HEK293 (cell line): ENCODE data around the gene CHRNA9.

Experiments used
- EGR2 ChIP-seq: fragments of 450-650 bp; formaldehyde crosslinking; IDR thresholded peaks from 2 replicates; pipeline ENCODE4 v1.5.1; 2016; ENCODE audit warnings: low read depth, missing biosample characterization, missing genetic modification characterization
- KLF10 ChIP-seq: fragments of 450-650 bp; IDR thresholded peaks from 2 replicates; pipeline ENCODE4 v1.5.1; 2018; ENCODE audit warnings: missing biosample characterization, mild to moderate bottlenecking, missing genetic modification characterization
- KLF7 ChIP-seq: fragments of 450-650 bp; formaldehyde crosslinking; IDR thresholded peaks from 2 replicates; pipeline ENCODE4 v1.5.1; 2016; ENCODE audit warnings: missing biosample characterization, missing genetic modification characterization, borderline replicate concordance
- RBAK ChIP-seq: fragments of 450-650 bp; formaldehyde crosslinking; IDR thresholded peaks from 2 replicates; pipeline ENCODE4 v1.5.1; 2016; ENCODE audit warnings: missing biosample characterization, missing genetic modification characterization
- SETDB1 ChIP-seq: IDR thresholded peaks from one replicate; pipeline ENCODE4 v1.6.1; 2017; ENCODE audit warnings: mild to moderate bottlenecking, low read length, moderate library complexity, mixed read lengths; ENCODE audit not compliant: insufficient read length
- WT1 ChIP-seq: fragments of 450-650 bp; formaldehyde crosslinking; IDR thresholded peaks from 2 replicates; pipeline ENCODE4 v1.5.1; 2016; ENCODE audit warnings: missing biosample characterization, missing genetic modification characterization
- YY2 ChIP-seq: fragments of 450-650 bp; formaldehyde crosslinking; IDR thresholded peaks from 2 replicates; pipeline ENCODE4 v1.5.1; 2016; ENCODE audit warnings: missing biosample characterization, missing genetic modification characterization
- ZBTB17 ChIP-seq: fragments of 450-650 bp; formaldehyde crosslinking; IDR thresholded peaks from 2 replicates; pipeline ENCODE4 v1.5.1; 2016; ENCODE audit warnings: missing biosample characterization, missing genetic modification characterization
- ZNF2 ChIP-seq: fragments of 450-650 bp; formaldehyde crosslinking; IDR thresholded peaks from 2 replicates; pipeline ENCODE4 v1.5.1; 2016; ENCODE audit warnings: missing biosample characterization, missing genetic modification characterization
- ZNF324 ChIP-seq: fragments of 450-650 bp; formaldehyde crosslinking; IDR thresholded peaks from 2 replicates; pipeline ENCODE4 v1.5.1; 2016; ENCODE audit warnings: missing biosample characterization, missing genetic modification characterization
- ZNF37A ChIP-seq: fragments of 450-650 bp; IDR thresholded peaks from 2 replicates; pipeline ENCODE4 v1.5.1; 2018; ENCODE audit warnings: missing biosample characterization, missing genetic modification characterization
- ZNF416 ChIP-seq: fragments of 450-650 bp; formaldehyde crosslinking; IDR thresholded peaks from 2 replicates; pipeline ENCODE4 v1.5.1; 2016; ENCODE audit warnings: missing biosample characterization, missing genetic modification characterization
- ZNF433 ChIP-seq: fragments of 450-650 bp; formaldehyde crosslinking; IDR thresholded peaks from 2 replicates; pipeline ENCODE4 v1.5.1; 2016; ENCODE audit warnings: missing biosample characterization, missing genetic modification characterization, low read depth
- ZNF514 ChIP-seq: fragments of 450-650 bp; formaldehyde crosslinking; IDR thresholded peaks from 2 replicates; pipeline ENCODE4 v1.5.1; 2016; ENCODE audit warnings: missing biosample characterization, missing genetic modification characterization
- ZNF530 ChIP-seq: fragments of 450-650 bp; formaldehyde crosslinking; IDR thresholded peaks from 2 replicates; pipeline ENCODE4 v1.5.1; 2016; ENCODE audit warnings: low read depth, missing biosample characterization, missing genetic modification characterization
- ZNF555 ChIP-seq: fragments of 450-650 bp; formaldehyde crosslinking; conservative IDR thresholded peaks from 2 replicates; pipeline ENCODE4 v1.5.1; 2017; ENCODE audit warnings: missing biosample characterization, mild to moderate bottlenecking, missing genetic modification characterization, inconsistent platforms
- ZNF560 ChIP-seq: fragments of 450-650 bp; formaldehyde crosslinking; IDR thresholded peaks from 2 replicates; pipeline ENCODE4 v1.5.1; 2017; ENCODE audit warnings: missing biosample characterization, missing genetic modification characterization, borderline replicate concordance
- ZNF561 ChIP-seq: fragments of 450-650 bp; IDR thresholded peaks from 2 replicates; pipeline ENCODE4 v1.5.1; 2018; ENCODE audit warnings: missing biosample characterization, missing genetic modification characterization, borderline replicate concordance
- ZNF623 ChIP-seq: fragments of 450-650 bp; formaldehyde crosslinking; IDR thresholded peaks from 2 replicates; pipeline ENCODE4 v1.5.1; 2016; ENCODE audit warnings: missing biosample characterization, missing genetic modification characterization
- ZNF626 ChIP-seq: fragments of 450-650 bp; sonication (Bioruptor Pico); formaldehyde crosslinking; IDR thresholded peaks from 2 replicates; pipeline ENCODE4 v1.5.1; 2018; ENCODE audit warnings: missing biosample characterization, missing genetic modification characterization, inconsistent platforms
- ZNF677 ChIP-seq: fragments of 450-650 bp; IDR thresholded peaks from 2 replicates; pipeline ENCODE4 v1.5.0; 2018; ENCODE audit warnings: missing biosample characterization, mild to moderate bottlenecking, missing genetic modification characterization, moderate library complexity
- ZNF76 ChIP-seq: fragments of 450-650 bp; formaldehyde crosslinking; IDR thresholded peaks from 2 replicates; pipeline ENCODE4; 2016; ENCODE audit warnings: low read depth, missing biosample characterization, missing genetic modification characterization, borderline replicate concordance
- ZNF785 ChIP-seq: fragments of 450-650 bp; formaldehyde crosslinking; IDR thresholded peaks from 2 replicates; pipeline ENCODE4 v1.5.1; 2016; ENCODE audit warnings: missing biosample characterization, missing genetic modification characterization
- ZNF791 ChIP-seq: fragments of 450-650 bp; formaldehyde crosslinking; IDR thresholded peaks from 2 replicates; pipeline ENCODE4 v1.5.1; 2016; ENCODE audit warnings: missing biosample characterization, missing genetic modification characterization
- ZNF792 ChIP-seq: fragments of 450-650 bp; formaldehyde crosslinking; IDR thresholded peaks from 2 replicates; pipeline ENCODE4 v1.5.1; 2016; ENCODE audit warnings: missing biosample characterization, missing genetic modification characterization
- TF ChIP-seq, protein P1 (sequence below): fragments of 450-650 bp; formaldehyde crosslinking; conservative IDR thresholded peaks from 2 replicates; pipeline ENCODE4 v1.5.1; 2016; ENCODE audit warnings: low read depth, missing biosample characterization, missing genetic modification characterization
- TF ChIP-seq, protein P2 (sequence below): fragments of 450-650 bp; formaldehyde crosslinking; IDR thresholded peaks from 2 replicates; pipeline ENCODE4 v1.5.1; 2016; ENCODE audit warnings: missing biosample characterization, missing genetic modification characterization
- TF ChIP-seq, protein P3 (sequence below): sonication (generic); formaldehyde crosslinking; IDR thresholded peaks from 2 replicates; pipeline ENCODE4 v1.8.1; 2022; ENCODE audit warnings: mild to moderate bottlenecking, moderate library complexity, missing genetic modification reagents
- TF ChIP-seq, protein P4 (sequence below): fragments of 450-650 bp; formaldehyde crosslinking; IDR thresholded peaks from 2 replicates; pipeline ENCODE4 v1.5.1; 2017; ENCODE audit warnings: missing biosample characterization, mild to moderate bottlenecking, missing genetic modification characterization, moderate library complexity

The CHRNA9 gene

DNA sequence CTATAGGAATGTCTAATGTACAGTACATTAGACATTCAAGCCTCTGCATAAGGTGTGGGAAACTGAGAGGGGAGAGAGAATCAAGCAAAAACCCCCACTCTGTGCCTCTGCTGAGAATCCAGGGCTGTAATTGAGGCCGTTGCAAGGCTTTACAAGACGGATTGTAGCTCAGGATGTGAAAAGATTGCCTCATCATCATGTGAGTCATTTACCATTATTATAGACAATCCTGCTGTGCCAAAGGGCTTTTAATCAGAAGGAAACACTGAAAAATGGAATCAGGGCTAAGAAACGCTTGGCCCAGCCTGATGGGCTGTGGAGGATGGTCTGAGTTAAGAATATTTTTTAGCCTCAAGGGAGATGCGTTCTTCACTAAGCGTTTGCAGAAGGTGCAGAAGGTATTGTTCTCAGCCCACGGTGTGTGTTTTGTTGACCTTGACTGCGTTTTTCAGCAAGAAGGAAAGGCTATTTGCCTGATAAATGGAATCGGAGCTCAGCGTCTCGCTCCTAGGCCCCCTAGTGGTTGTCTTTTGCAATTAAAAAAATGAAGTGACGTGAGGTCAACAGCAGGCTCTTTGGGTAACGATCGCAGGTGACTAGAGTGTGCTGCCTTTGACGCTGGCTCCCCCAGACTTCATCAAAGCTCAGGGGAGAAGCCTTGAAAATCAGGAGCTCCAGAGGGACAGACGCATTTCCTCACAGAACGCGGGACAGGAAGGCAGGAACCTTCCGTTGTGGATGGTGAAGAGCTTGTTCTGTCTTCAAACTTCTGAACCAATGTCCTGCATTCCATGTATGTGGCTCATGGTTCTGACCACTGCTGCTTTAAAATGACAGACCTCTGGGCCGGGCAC lies 18.1 kb upstream of the CHRNA9 start (continued):
- TF ChIP-seq KLF10, result peak; percentile 37; the same call in 1 of the 2 replicates
- no peak for TF ChIP-seq WT1 (tag by site-specific recombination)
- TF ChIP-seq ZNF2 (tag by site-specific recombination), result peak; percentile 83
- no peak for TF ChIP-seq ZNF76
- TF ChIP-seq ZNF530, result no peak
- TF ChIP-seq ZNF37A, result no peak
- TF ChIP-seq, protein P1, sequence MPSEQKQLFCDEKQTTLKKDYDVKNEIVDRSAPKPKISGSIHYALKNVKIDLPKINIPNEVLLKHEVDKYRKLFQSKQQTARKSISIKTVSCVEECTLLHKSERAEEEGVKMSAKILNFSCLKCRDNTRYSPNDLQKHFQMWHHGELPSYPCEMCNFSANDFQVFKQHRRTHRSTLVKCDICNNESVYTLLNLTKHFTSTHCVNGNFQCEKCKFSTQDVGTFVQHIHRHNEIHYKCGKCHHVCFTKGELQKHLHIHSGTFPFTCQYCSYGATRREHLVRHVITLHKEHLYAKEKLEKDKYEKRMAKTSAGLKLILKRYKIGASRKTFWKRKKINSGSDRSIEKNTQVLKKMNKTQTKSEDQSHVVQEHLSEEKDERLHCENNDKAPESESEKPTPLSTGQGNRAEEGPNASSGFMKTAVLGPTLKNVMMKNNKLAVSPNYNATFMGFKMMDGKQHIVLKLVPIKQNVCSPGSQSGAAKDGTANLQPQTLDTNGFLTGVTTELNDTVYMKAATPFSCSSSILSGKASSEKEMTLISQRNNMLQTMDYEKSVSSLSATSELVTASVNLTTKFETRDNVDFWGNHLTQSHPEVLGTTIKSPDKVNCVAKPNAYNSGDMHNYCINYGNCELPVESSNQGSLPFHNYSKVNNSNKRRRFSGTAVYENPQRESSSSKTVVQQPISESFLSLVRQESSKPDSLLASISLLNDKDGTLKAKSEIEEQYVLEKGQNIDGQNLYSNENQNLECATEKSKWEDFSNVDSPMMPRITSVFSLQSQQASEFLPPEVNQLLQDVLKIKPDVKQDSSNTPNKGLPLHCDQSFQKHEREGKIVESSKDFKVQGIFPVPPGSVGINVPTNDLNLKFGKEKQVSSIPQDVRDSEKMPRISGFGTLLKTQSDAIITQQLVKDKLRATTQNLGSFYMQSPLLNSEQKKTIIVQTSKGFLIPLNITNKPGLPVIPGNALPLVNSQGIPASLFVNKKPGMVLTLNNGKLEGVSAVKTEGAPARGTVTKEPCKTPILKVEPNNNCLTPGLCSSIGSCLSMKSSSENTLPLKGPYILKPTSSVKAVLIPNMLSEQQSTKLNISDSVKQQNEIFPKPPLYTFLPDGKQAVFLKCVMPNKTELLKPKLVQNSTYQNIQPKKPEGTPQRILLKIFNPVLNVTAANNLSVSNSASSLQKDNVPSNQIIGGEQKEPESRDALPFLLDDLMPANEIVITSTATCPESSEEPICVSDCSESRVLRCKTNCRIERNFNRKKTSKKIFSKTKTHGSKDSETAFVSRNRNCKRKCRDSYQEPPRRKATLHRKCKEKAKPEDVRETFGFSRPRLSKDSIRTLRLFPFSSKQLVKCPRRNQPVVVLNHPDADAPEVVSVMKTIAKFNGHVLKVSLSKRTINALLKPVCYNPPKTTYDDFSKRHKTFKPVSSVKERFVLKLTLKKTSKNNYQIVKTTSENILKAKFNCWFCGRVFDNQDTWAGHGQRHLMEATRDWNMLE (tag by site-specific recombination), result no peak; the same call in 1 of the 2 replicates
- TF ChIP-seq EGR2, result no peak
- TF ChIP-seq ZNF623 (tag by site-specific recombination), result no peak
- no peak for TF ChIP-seq ZNF626
- no peak for TF ChIP-seq ZNF791 (tag by site-specific recombination)
- no peak for TF ChIP-seq ZNF514
- no peak for TF ChIP-seq KLF7 (tag by site-specific recombination)
- no peak for TF ChIP-seq ZNF555
- no peak for TF ChIP-seq ZNF561 (tag by site-specific recombination)
- TF ChIP-seq ZNF677 (tag by site-specific recombination), result no peak
- TF ChIP-seq RBAK (tag by site-specific recombination), result no peak
- no peak for TF ChIP-seq ZNF560 (tag by site-specific recombination)
- TF ChIP-seq ZNF324, result no peak
- TF ChIP-seq YY2, result no peak
- TF ChIP-seq, protein P2, sequence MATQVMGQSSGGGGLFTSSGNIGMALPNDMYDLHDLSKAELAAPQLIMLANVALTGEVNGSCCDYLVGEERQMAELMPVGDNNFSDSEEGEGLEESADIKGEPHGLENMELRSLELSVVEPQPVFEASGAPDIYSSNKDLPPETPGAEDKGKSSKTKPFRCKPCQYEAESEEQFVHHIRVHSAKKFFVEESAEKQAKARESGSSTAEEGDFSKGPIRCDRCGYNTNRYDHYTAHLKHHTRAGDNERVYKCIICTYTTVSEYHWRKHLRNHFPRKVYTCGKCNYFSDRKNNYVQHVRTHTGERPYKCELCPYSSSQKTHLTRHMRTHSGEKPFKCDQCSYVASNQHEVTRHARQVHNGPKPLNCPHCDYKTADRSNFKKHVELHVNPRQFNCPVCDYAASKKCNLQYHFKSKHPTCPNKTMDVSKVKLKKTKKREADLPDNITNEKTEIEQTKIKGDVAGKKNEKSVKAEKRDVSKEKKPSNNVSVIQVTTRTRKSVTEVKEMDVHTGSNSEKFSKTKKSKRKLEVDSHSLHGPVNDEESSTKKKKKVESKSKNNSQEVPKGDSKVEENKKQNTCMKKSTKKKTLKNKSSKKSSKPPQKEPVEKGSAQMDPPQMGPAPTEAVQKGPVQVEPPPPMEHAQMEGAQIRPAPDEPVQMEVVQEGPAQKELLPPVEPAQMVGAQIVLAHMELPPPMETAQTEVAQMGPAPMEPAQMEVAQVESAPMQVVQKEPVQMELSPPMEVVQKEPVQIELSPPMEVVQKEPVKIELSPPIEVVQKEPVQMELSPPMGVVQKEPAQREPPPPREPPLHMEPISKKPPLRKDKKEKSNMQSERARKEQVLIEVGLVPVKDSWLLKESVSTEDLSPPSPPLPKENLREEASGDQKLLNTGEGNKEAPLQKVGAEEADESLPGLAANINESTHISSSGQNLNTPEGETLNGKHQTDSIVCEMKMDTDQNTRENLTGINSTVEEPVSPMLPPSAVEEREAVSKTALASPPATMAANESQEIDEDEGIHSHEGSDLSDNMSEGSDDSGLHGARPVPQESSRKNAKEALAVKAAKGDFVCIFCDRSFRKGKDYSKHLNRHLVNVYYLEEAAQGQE (tag by site-specific recombination), result no peak
- TF ChIP-seq ZNF792 (tag by site-specific recombination), result no peak
- TF ChIP-seq, protein P3, sequence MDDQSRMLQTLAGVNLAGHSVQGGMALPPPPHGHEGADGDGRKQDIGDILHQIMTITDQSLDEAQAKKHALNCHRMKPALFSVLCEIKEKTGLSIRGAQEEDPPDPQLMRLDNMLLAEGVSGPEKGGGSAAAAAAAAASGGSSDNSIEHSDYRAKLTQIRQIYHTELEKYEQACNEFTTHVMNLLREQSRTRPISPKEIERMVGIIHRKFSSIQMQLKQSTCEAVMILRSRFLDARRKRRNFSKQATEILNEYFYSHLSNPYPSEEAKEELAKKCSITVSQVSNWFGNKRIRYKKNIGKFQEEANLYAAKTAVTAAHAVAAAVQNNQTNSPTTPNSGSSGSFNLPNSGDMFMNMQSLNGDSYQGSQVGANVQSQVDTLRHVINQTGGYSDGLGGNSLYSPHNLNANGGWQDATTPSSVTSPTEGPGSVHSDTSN (CRISPR knock-in tag), result no peak
- no peak for TF ChIP-seq SETDB1
- peak; percentile 94 for TF ChIP-seq ZBTB17 (tag by site-specific recombination)
- TF ChIP-seq, protein P4, sequence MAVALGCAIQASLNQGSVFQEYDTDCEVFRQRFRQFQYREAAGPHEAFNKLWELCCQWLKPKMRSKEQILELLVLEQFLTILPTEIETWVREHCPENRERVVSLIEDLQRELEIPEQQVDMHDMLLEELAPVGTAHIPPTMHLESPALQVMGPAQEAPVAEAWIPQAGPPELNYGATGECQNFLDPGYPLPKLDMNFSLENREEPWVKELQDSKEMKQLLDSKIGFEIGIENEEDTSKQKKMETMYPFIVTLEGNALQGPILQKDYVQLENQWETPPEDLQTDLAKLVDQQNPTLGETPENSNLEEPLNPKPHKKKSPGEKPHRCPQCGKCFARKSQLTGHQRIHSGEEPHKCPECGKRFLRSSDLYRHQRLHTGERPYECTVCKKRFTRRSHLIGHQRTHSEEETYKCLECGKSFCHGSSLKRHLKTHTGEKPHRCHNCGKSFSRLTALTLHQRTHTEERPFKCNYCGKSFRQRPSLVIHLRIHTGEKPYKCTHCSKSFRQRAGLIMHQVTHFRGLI (tag by site-specific recombination), result no peak
- no peak for TF ChIP-seq ZNF416 (tag by site-specific recombination)
- no peak for TF ChIP-seq ZNF785 (tag by site-specific recombination)
- TF ChIP-seq ZNF433 (tag by site-specific recombination), result no peak
